Measurements from ENCODE around the gene C2orf49. TPM values are rescaled to one million over a fixed set of nuclear protein-coding genes. Genes with fewer than 3 reads are reported as not detected.

C2orf49 gene
- total RNA-seq, 1 experiment from 2014 or later: 17.2 TPM

- no peak for TF ChIP-seq ZBTB33 (IDR thresholded peaks at IDR 0.05; ENCODE audit: extremely low read depth, insufficient replicate concordance, low read length)
- no peak for TF ChIP-seq MAX (IDR thresholded peaks at IDR 0.05)
- TF ChIP-seq SRF (IDR thresholded peaks at IDR 0.05; ENCODE audit: low read depth): no peak
- no peak for TF ChIP-seq JUND (IDR thresholded peaks at IDR 0.05)
- no peak for TF ChIP-seq FOSL1 (IDR thresholded peaks at IDR 0.05; ENCODE audit: low read depth)
- no peak for TF ChIP-seq ATF3 (IDR thresholded peaks at IDR 0.05)
- no peak for TF ChIP-seq YY1 (IDR thresholded peaks at IDR 0.05; ENCODE audit: extremely low read depth, insufficient replicate concordance, low read depth, low read length)
- TF ChIP-seq CBX3 (IDR thresholded peaks at IDR 0.05; ENCODE audit: low read depth): no peak
- no peak for TF ChIP-seq RAD21 (IDR thresholded peaks at IDR 0.05; ENCODE audit: low read depth)
- TF ChIP-seq POLR2AphosphoS5 (IDR thresholded peaks at IDR 0.05; ENCODE audit: low read depth, low read length): no peak
- no peak for TF ChIP-seq CTCF (IDR thresholded peaks at IDR 0.05 in 2 of 3, conservative IDR thresholded peaks at IDR 0.05 in 1 of 3; ENCODE audit: borderline replicate concordance in 1 of 3, insufficient read depth in 1 of 3, low read depth in 2 of 3, low read length in 2 of 3)
- Histone ChIP-seq H4K20me1 (ENCODE audit: insufficient read depth) (no peaks in the 10 kb centered on the region), H3K9me2 (ENCODE audit: insufficient read depth) (no peaks in the 10 kb centered on the region), H3K9me3 (ENCODE audit: control insufficient read depth in 1 of 2, insufficient read depth in 1 of 2, low read depth in 1 of 2, low read length in 2 of 2) (no peaks in the 10 kb centered on the region), H3K27ac (ENCODE audit: low read depth, low read length) (no peak overlapping the region), H3K4me1 (ENCODE audit: control insufficient read depth in 1 of 2, insufficient read depth in 2 of 2, low read length in 2 of 2) (no peaks in the 10 kb centered on the region), H3K9ac (ENCODE audit: low read length) (no peak overlapping the region), H3K27me3 (ENCODE audit: insufficient read depth, low read length) (no peaks in the 10 kb centered on the region), H3K79me2 (ENCODE audit: insufficient read depth, low read length) (no peaks in the 10 kb centered on the region), H2AFZ (ENCODE audit: low read depth, low read length, poor library complexity, severe bottlenecking) (no peak overlapping the region), H3K4me3 (replicated peaks in 1 of 2; ENCODE audit: low read depth in 1 of 2, low read length in 2 of 2) (no peak overlapping the region), H3K36me3 (ENCODE audit: control insufficient read depth in 1 of 2, insufficient read depth in 2 of 2, low read length in 2 of 2) (peaks cover 0 to 3% of the 10 kb centered on the region in 2 experiments; a peak in 2 of 4 replicates), H3K4me2 (ENCODE audit: low read length) (no peak overlapping the region)
- intact Hi-C loops (cut with micrococcal nuclease): loop anchor here (5.0 kb wide), 2 partner anchors 259 to 1294 kb away; no protein-coding TSS in a partner anchor
- RAD21 ChIA-PET (ENCODE audit: low non-redundant PET in 1 of 2, low total read pairs in 2 of 2, uncharacterized antibody in 2 of 2, unreplicated experiment in 2 of 2): interaction anchor here (1.5 to 1.6 kb wide), 2 partner anchors 233 kb away, joined by 4 to 6 read pairs; no protein-coding TSS in a partner anchor
- BruUV-seq (replicated peaks): no TSS peak
- CTCF ChIA-PET: interaction anchor here (1.0 to 2.1 kb wide), 3 partner anchors 40 to 233 kb away, joined by 3 to 8 read pairs (median 3); no protein-coding TSS in a partner anchor
- POLR2A ChIA-PET: no interaction called here
- ATAC-seq (0 out of 2 replicates have a peak, but pooled peaks have one; percentile 22), DNase-seq (ENCODE audit: low read depth, low spot score) (no peak)
These were observed 49.2 kb upstream of the C2orf49 start for GRCh38 chr2:105288133-105288532.
